GM15510 (cell line): ENCODE measurements around the gene DTNB.

Experiments
- POLR2A ChIP-seq: IDR thresholded peaks from 3 replicates; pipeline ENCODE4 v1.6.1; 2011; ENCODE audit warnings: borderline replicate concordance; ENCODE audit not compliant: insufficient read length; ENCODE audit errors: extremely low read depth

DTNB gene

GRCh38 chr2:25692737-25693445, 19.5 kb upstream of the DTNB start:
- TF ChIP-seq POLR2A = no peak

DNA sequence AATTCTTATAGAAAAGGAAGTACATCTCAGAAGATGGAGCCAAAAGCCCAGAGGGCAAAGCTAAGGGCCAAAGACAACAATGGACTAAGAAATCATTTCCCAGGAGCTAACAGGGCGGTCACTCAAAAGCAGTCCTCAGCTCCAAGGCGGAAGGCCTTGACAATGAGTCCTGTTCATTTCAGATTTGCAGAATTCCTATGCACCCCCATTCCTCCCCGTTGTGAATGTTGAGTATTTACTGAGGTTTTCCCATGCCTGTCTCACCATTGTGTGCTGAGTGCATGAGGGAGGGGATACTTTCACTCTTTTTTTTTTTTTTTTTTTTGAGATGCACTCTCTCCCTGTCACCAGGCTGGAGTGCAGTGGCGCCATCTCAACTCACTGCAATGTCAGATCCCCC, 18.8 kb upstream of the DTNB start:
- no peak for TF ChIP-seq POLR2A

GRCh38 chr2:25690058-25690457, 16.7 kb upstream of the DTNB start:
- TF ChIP-seq POLR2A = no peak

DNA sequence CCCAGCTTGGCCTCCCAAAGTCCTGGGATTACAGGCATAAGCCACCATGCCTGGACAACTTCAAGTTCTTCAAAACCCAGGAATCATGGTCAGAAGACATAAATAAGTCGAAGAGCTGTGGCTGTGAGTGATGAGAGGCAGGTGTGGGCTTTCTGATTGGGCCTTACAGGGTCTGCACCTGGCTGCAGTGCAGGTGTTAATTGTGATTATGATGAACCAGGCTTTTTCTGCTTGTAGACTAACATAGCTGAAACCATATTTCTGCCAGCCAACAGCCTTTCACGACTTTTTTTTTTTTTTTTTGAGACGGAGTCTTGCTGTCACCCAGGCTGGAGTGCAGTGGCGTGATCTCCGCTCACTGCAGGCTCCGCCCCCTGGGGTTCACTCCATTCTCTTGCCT, 14.9 kb upstream of the DTNB start:
- no peak for TF ChIP-seq POLR2A

- TF ChIP-seq POLR2A = no peak
Measured at GRCh38 chr2:25685741-25686140, 12.4 kb upstream of the DTNB start.

- TF ChIP-seq POLR2A = no peak
Measured at GRCh38 chr2:25684577-25685473, 11.4 kb upstream of the DTNB start.

DNA sequence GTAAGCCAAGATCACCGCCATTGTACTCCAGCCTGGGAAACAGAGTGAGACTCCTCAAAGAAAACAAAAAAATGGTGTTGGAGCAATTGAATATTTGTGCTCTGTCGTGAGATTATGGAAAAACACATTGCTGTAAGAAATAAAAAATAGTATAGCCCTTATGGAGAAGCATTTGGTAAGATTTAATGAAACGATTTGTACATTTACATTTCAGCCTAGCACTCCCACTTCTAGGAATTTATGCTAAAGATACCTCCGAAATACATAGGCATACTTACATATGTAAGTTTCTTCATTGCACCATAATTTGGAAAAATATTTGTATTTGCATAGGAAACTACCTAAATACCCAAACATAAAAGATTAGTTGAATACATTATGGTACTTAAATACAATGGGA, 8.7 kb upstream of the DTNB start:
- TF ChIP-seq POLR2A = no peak

DNA sequence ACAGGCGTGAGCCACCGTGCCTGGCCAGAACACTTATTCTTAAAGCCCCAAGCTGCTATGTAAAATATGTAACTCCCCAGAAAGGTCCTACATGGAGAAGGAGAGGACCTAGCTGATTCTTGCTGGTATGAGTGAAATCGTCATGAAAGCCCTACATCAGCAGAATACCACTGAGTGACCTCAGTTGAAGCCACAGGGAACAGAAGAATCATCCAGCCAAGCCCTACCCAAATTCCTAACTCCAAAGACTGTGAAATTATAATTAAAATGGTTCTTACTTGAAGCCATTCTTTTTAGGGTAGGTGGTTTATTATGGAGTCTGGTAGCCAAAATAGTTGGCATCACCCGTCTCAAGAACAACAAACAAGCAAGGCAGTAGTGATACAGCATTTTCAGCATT, 4.5 kb upstream of the DTNB start:
- no peak for TF ChIP-seq POLR2A

GRCh38 chr2:25674077-25674362, 643 bp upstream of the DTNB start:
- TF ChIP-seq POLR2A = no peak

- no peak for TF ChIP-seq POLR2A
Measured at GRCh38 chr2:25672494-25673299, 680 bp downstream of the DTNB start.

DNA sequence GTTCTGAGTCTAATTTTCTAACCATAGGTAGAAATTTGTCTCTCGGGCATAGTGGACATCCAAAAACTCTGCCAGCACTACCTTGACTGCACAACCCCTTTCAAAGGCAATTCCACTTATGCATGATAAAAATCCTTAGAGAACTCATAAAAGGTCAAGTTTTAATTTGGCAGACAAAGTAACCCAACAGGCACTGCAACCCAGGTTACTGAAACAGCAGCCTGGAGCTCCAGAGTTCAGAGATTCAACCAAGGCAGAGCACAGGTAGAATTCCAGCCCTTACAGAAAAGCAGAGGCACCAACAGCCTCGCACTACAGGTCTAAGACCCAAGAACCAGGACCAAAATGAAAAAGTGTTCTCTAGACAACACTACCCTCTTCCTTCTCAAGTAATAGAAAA, 1.8 kb downstream of the DTNB start:
- TF ChIP-seq POLR2A = no peak

GRCh38 chr2:25669520-25669919, 3.9 kb downstream of the DTNB start:
- TF ChIP-seq POLR2A = no peak

DNA sequence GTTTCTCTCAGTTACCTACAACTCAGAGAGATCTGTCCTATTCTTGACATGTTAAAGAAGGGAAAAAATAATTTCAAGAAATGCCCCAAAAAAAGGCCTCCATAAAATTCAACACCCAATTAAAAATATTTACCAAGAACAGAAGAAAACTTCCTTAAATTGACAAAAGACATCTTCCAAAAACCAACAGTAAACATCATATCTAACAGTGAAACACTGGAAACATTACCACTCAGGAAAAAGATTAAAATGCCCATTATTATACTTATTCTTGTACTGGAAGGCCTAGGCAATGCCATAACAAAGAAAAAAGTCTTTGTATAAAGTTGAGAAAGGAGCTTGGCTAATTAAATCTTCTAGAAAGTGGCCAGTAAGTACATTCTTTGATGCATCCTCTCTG, 7.2 kb downstream of the DTNB start:
- TF ChIP-seq POLR2A = no peak

DNA sequence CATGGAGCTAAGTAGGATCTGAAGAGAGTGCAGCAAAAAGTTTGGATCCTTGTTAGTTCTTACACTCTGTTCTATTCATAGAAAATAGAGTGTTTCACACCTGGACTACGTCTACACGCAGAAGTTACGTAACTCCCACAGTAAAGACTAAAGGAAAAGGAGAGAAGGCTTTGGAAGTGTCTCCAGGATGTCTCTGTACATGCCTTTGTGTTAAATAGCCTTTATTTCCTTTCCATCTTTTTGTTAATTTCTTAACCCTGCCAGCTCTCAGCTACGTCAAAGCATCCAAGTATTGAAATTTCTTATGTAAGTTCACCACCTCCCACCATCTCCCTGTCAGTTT, 8.4 kb downstream of the DTNB start:
- TF ChIP-seq POLR2A = no peak

DNA sequence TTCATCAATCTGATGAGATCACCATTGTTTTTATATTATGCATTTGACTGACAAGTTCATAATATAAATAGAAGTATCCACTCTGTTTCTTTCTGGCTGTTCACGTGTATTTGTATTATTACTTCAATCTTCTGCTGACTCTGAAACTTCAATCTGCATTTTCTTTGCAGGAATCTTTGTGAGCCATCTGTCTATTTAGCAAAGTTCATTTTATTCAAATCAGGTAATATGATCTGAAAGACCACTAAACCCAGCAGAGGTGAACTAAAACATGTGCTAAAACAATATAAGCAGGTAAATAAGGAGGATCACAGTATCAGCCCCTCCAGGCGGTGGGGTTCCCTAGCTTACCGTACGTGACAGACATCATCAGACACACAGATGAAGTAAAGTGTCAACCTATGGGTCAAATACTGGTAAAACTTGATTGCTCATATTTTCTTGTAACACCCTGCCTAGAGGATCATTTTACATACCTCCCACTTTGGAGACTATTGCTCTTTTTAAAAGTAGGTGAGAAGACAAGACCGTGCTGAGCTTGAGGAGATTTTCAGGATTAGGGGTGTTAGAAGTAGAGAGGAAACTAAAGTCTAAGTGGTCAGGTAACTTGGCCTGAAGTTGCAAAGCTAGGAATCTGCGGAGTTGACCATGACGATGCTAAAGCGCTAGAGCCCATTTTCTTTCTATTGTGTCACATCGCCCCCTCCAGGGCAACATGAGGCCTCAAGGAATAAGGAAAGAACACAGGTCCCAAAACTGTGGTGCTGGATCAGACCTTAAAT, 9.0 kb downstream of the DTNB start:
- no peak for TF ChIP-seq POLR2A

GRCh38 chr2:25655316-25655715, 18.1 kb downstream of the DTNB start:
- no peak for TF ChIP-seq POLR2A

DNA sequence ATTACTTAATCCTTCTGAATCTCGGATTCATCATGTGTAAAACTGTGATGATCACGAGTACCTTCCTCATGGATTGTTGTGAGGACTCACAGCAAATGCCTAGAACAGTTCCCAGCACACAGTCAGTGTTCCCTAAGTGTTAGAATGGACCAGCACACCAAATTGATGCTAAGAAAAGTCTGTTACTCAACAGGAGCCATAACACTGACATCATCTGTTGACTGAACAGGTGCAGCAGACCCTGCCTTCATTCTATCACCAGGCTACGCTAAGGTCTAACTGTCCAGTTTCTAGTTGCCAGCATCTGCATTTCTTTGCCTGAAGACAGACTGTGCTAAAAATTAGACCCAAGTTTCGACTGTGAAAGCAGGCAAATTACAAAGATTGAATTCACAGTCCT, 18.6 kb downstream of the DTNB start:
- TF ChIP-seq POLR2A = no peak
